RPMI7951 (cell line): ENCODE results near the gene MAK. TPM values are rescaled to one million over a fixed set of nuclear protein-coding genes. Genes with fewer than 3 reads are reported as not detected.
A peak's percentile ranks its signal among the peaks of the same experiment; 100 is the strongest.
"Not testable (repeated sequence)": the region's sequence is repeated elsewhere in the genome, so short reads cannot be mapped to it uniquely, and the experiment has no call there.

Experiments used
- DNase-seq: peaks from one replicate; pipeline ENCODE4 v3.0.0-alpha.2; 2012; ENCODE audit warnings: low read depth
- total RNA-seq: library from RNA; depleted of rRNA; stranded (reverse); fragments of >200 nt; shearing (Covaris generic); gene quantifications from 2 replicates; pipeline ENCODE4 v1.2.3, GENCODE V29; 2014; rRNA removed

Gene MAK
- total RNA-seq, 1 experiment from 2014 or later, result not detected

GRCh38 chr6:10725716-10726115 lies 112.6 kb downstream of the MAK start:
- no peak for DNase-seq

- DNase-seq, result no peak
Measured at GRCh38 chr6:10725044-10725443, 113.3 kb downstream of the MAK start.

DNA sequence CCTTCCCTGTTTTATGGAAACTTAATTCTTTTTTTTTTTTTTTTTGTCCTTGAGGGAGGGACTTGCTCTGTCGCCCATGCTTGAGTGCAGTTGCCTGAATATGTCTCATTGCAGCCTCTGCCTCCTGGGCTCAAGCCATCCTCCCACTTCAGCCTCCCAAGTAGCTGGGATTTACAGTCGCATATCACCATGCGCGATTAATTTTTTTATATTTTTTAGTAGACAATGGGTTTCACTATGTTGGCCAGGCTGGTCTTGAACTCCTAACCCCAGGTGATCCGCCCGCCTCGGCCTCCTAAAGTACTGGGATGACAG lies 114.8 kb downstream of the MAK start:
- DNase-seq, result peak; percentile 37

- peak; percentile 98 for DNase-seq
Measured at GRCh38 chr6:10722820-10723566, 115.3 kb downstream of the MAK start, which contains the start of gene TMEM14C. Gene TMEM14C (plus strand): TSS chr6:10723070. CDS start chr6:10724614, 1,544 bp downstream.

- no peak for DNase-seq
Measured at GRCh38 chr6:10722570-10722819, 115.8 kb downstream of the MAK start.

DNA sequence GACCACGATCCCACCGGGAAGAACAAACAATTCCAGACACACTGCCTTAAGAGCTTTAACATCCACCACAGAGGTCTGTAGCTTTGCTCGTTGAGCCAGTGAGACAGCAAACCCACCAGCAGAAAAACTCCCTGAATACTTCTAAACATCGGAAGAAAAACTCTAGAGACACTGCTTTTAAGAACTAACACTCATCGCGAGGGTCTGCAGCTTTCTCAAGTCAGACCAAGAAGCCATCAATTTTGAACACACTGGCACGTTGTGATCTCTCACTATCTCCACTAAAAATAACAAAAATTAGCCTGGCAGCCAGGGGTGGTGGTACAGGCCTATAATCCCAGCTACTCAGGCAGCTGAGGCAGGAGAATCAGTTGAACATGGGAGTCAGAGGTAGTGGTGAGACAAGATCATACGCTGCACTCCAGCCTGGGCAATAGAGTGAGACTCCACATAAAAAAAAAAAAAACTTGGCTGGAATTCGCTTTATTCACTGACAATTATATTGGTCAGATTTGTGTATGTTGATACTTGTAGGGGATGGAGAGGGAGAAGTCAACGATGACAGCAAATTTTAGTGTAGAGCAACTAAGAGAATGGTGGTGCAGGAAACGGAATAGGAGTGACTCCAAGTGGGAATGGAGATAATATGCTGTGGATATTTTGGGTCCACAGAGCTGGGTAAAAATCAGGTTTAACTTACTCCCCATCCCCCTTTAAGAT lies 116.3 kb downstream of the MAK start:
- no peak for DNase-seq

DNA sequence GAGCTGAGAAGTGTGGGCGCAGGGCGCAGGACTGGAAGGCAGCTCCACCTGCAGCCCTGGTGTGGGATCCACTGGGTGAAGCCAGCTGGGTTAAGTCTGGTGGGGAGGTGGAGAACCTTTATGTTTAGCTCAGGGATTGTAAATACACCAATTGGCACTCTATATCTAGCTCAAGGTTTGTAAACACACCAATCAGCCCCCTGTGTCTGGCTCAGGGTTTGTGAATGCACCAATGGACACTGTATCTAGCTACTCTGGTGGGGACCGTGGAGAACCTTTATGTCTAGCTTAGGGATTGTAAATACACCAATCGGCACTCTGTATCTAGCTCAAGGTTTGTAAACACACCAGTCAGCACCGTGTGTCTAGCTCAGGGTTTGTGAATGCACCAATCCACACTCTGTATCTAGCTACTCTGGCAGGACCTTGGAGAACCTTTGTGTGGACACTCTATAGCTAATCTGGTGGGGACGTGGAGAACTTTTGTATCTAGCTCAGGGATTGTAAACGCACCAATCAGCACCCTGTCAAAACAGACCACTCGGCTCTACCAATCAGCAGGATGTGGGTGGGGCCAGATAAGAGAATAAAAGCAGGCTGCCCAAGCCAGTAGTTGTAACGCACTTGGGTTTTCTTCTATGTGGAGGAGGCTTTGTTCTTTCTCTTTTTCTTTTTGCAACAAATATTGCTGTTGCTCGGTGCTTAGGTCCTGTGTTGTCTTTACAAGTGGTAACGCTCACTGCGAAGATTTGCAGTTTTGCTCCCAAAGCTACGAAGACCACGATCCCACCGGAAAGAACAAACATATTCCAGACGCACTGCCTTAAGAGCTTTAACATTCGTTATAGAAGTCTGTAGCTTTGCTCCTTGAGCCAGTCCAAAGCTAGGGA lies 117.1 kb downstream of the MAK start:
- not testable (repeated sequence) for DNase-seq

GRCh38 chr6:10720265-10720959 lies 117.9 kb downstream of the MAK start:
- DNase-seq, result no peak

GRCh38 chr6:10719964-10720264 lies 118.4 kb downstream of the MAK start:
- no peak for DNase-seq

- DNase-seq, result no peak
Measured at GRCh38 chr6:10719296-10719963, 118.9 kb downstream of the MAK start.

- no peak for DNase-seq
Measured at GRCh38 chr6:10713962-10714361, 124.4 kb downstream of the MAK start.

Other genes with a start within 250 kb of the MAK start
- gene C6orf52, start 143.9 kb downstream of the MAK start, total RNA-seq, result 1.7 TPM in 1 of 2 replicates, not detected in the other
- gene PAK1IP1, start 143.6 kb downstream of the MAK start, total RNA-seq, result 34.0 and 37.1 TPM in 2 replicates
- gene TMEM14C, start 115.5 kb downstream of the MAK start, total RNA-seq, result 238 and 266 TPM in 2 replicates
- 181 and 185 TPM in 2 replicates for gene TMEM14B, start 90.7 kb downstream of the MAK start, total RNA-seq
- gene GCM2, start 43.5 kb upstream of the MAK start, total RNA-seq, result not detected in 2 replicates
- gene SYCP2L, start 48.5 kb upstream of the MAK start, total RNA-seq, result 0.49 and 4.9 TPM in 2 replicates
- 0.59 and 1.2 TPM in 2 replicates for gene ELOVL2, start 205.8 kb upstream of the MAK start, total RNA-seq